Hepatocyte (in vitro differentiated cells): ENCODE measurements around the gene PRKRIP1.

Experiments used
- EZH2 ChIP-seq: fragments of 200-600 bp; sonication (generic); IDR thresholded peaks from 2 replicates; pipeline ENCODE4 v1.6.1; 2016; ENCODE audit warnings: antibody characterized with exemption, mild to moderate bottlenecking, borderline replicate concordance
- TF ChIP-seq, protein P1 (sequence below): fragments of 200-600 bp; sonication (generic); IDR thresholded peaks from 2 replicates; pipeline ENCODE4 v1.5.1; 2016; ENCODE audit warnings: antibody characterized with exemption, mild to moderate bottlenecking; ENCODE audit not compliant: poor library complexity

DNA sequence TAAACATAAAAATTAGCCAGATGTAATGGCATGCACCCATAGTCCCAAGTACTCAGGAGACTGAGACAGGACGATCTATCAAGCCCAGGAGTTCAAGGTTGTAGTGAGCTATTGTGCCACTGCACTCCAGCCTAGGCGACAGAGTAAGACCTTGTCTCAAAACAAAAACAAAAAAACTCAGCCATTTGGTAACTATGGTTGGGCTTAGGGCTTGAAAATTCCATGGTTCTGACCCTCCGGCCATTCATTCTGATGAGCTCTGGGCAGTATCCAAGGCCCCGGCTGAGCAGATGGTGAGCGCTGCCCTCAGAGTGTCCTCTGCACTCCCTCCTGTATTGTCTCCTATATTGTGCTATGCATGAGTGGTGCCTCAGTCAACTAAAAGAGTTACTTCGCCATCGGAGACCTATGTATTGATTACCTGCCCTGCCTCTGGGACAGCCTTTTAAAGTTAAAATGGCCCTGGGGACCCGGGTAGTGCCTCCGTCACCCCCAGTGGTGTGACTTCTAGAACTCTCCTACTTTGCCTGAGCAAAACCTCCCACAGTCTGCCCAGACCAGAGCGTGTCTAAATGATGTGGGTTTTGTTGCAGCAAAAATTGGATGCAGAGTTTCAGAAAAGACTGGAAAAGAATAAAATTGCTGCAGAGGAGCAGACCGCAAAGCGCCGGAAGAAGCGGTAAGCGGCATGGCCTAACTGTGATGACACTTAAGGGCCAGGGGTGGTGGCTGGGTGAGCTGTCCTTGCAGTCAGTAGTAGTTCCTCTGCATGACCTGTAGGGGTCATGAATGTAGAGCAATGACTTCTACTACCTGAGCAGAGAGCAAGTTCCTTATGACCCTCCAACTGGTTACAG lies 8.1 kb downstream of the PRKRIP1 start:
- no peak for TF ChIP-seq EZH2
- TF ChIP-seq, protein P1, sequence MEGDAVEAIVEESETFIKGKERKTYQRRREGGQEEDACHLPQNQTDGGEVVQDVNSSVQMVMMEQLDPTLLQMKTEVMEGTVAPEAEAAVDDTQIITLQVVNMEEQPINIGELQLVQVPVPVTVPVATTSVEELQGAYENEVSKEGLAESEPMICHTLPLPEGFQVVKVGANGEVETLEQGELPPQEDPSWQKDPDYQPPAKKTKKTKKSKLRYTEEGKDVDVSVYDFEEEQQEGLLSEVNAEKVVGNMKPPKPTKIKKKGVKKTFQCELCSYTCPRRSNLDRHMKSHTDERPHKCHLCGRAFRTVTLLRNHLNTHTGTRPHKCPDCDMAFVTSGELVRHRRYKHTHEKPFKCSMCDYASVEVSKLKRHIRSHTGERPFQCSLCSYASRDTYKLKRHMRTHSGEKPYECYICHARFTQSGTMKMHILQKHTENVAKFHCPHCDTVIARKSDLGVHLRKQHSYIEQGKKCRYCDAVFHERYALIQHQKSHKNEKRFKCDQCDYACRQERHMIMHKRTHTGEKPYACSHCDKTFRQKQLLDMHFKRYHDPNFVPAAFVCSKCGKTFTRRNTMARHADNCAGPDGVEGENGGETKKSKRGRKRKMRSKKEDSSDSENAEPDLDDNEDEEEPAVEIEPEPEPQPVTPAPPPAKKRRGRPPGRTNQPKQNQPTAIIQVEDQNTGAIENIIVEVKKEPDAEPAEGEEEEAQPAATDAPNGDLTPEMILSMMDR: peak; percentile 44
